ENCODE measurements around the gene HERC3.
A peak's percentile ranks its signal among the peaks of the same experiment; 100 is the strongest.

The HERC3 gene

DNA sequence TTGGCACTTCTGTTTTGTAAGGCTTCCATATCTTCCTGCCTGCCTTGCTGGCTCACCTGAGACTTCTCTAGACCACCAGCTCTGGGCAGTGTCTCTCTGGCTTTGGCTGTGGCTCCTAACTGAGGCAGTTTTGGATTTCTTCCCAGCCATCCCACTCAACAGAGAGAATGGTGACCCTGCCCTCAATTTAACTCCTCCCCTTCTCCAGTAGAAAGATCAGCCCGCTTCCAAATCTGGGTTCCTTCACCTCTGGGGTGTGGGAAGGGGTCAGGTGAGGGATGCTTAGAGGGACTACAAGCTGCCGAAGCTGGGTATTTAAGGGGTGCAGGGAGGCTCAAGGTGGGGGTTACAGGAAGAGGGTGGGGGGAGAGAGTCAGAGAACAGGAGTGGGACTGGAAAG, 81.6 kb downstream of the HERC3 start:
- Histone ChIP-seq H3K4me3 (ENCODE audit: low read length) (no peak overlapping the region), H3K27me3 (ENCODE audit: control insufficient read depth, insufficient read depth, low read length) (no peaks in the 10 kb centered on the region), H3K4me1 (ENCODE audit: control insufficient read depth, insufficient read depth, low read length) (peaks cover 15% of the 10 kb centered on the region), H3K36me3 (ENCODE audit: insufficient read depth, low read length) (peaks cover 18% of the 10 kb centered on the region), H3K4me2 (ENCODE audit: low read length) (no peak overlapping the region), H3K9ac (ENCODE audit: low read depth, low read length) (peak overlapping the region; percentile 14), H3K9me3 (replicated peaks; ENCODE audit: low read length) (no peaks in the 10 kb centered on the region)

DNA sequence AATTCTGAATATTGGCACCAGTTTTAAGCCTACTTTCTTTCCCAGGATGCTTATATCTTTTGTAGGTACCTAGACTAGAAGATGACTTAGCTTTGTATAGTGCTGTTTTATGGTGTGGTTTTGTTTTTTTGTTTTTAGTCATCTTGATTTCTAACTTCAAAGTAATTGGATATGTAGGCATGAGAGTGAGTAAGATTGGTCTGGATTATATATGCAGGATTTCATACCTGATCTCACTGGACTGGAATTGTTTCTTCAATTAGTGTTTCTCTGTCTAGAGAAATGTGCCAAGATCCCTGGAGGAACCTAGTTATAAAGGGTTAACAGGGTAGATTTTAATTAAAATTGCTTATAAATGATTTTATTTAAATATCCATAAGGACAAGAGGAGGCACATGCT, 82.3 kb downstream of the HERC3 start:
- Histone ChIP-seq H3K27me3 (ENCODE audit: control insufficient read depth, insufficient read depth, low read length) (no peaks in the 10 kb centered on the region), H3K4me2 (ENCODE audit: low read length) (no peak overlapping the region), H3K9ac (ENCODE audit: low read depth, low read length) (no peak overlapping the region), H3K4me1 (ENCODE audit: control insufficient read depth, insufficient read depth, low read length) (peaks cover 15% of the 10 kb centered on the region), H3K36me3 (ENCODE audit: insufficient read depth, low read length) (peaks cover 18% of the 10 kb centered on the region), H3K9me3 (replicated peaks; ENCODE audit: low read length) (no peaks in the 10 kb centered on the region), H3K4me3 (ENCODE audit: low read length) (no peak overlapping the region)

DNA sequence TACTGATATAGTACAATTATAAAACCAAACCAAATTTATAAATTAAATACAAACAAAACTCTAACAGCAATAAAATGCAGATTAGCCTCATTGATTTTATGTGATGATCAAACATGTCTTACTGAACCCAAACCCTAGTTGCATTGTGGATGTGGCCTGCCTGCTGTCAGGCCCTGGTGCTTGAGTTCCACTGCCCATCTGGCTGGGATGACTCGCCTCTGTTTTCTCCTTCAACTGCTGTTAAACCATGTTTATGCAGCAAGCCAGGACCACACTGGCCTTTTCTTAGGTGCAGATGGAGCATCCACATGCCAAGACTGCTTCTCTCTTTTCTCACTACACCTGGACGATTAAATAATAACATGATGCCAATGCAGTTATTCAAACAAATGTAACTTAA, 82.7 kb downstream of the HERC3 start:
- no peak overlapping the region for H3K4me3 ChIP-seq (ENCODE audit: low read length)
- peaks cover 20% of the 10 kb centered on the region for H3K36me3 ChIP-seq (ENCODE audit: insufficient read depth, low read length)
- H3K4me1 ChIP-seq (ENCODE audit: control insufficient read depth, insufficient read depth, low read length): peaks cover 15% of the 10 kb centered on the region
- no peaks in the 10 kb centered on the region for H3K9me3 ChIP-seq (replicated peaks; ENCODE audit: low read length)
- no peak overlapping the region for H3K4me2 ChIP-seq (ENCODE audit: low read length)
- H3K9ac ChIP-seq (ENCODE audit: low read depth, low read length): no peak overlapping the region
- no peaks in the 10 kb centered on the region for H3K27me3 ChIP-seq (ENCODE audit: control insufficient read depth, insufficient read depth, low read length)

DNA sequence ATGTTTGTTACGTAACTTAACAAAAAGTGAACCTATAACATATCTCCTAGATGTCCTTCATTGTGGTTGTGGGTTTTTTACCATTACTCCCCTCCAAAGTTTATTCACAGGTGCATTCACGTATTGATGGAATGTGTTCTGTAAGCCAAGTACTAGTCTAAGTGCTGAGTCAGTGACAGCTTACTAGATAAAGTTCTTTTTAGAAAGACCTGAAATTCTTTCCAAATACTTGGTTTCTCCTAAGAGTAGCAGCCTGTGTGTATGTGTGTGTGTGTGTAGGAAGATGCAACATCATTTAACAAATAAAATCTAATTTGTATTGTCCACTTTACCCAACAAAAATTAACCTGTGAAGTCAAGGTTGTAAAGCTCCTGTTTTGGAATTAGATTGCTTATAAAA, 83.3 kb downstream of the HERC3 start:
- Histone ChIP-seq H3K36me3 (ENCODE audit: insufficient read depth, low read length) (peaks cover 20% of the 10 kb centered on the region), H3K4me2 (ENCODE audit: low read length) (no peak overlapping the region), H3K4me3 (ENCODE audit: low read length) (no peak overlapping the region), H3K9me3 (replicated peaks; ENCODE audit: low read length) (no peaks in the 10 kb centered on the region), H3K27me3 (ENCODE audit: control insufficient read depth, insufficient read depth, low read length) (no peaks in the 10 kb centered on the region), H3K9ac (ENCODE audit: low read depth, low read length) (no peak overlapping the region), H3K4me1 (ENCODE audit: control insufficient read depth, insufficient read depth, low read length) (peaks cover 15% of the 10 kb centered on the region)

DNA sequence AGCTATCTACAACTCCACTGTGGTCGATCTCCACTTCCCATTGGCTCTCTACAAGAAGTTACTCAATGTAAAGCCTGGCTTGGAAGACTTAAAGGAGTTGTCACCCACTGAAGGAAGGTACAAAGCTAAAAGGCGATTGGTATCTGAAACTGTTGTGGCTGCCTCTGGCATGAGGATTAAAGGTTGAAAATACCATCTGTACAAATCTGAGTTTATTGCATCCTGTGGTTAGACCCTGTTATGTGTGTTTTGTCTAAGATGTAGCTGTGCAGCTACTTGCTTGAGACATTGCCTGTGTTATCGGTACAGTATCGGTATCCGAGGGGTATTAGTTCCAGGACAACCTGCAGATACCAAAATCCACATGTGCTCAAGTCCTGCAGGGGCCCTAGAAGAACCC, 88.9 kb downstream of the HERC3 start:
- Histone ChIP-seq H3K4me3 (ENCODE audit: low read length) (no peak overlapping the region), H3K4me2 (ENCODE audit: low read length) (no peak overlapping the region), H3K36me3 (ENCODE audit: insufficient read depth, low read length) (peaks cover 27% of the 10 kb centered on the region), H3K4me1 (ENCODE audit: control insufficient read depth, insufficient read depth, low read length) (no peaks in the 10 kb centered on the region), H3K9ac (ENCODE audit: low read depth, low read length) (no peak overlapping the region), H3K9me3 (replicated peaks; ENCODE audit: low read length) (no peaks in the 10 kb centered on the region), H3K27me3 (ENCODE audit: control insufficient read depth, insufficient read depth, low read length) (no peaks in the 10 kb centered on the region)

DNA sequence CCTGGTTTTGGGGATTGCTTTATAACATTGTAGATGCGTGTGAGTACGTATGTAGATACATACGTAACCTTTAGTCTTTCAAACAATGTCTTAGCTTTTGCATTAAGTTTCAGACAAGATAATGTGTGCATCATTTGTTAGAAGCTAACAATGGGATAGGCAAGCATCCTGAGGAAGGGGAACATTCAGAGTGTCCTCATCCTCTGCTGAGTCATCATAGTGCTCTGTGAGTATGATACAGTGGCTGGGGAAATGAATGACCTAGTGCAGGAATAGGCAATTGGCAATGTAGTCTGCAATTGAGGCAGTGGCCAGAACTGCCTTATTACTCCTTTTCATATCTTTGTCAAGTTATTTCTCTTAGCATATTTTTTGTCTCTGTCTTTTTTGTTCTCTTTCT, 98.1 kb downstream of the HERC3 start:
- Histone ChIP-seq H3K9ac (ENCODE audit: low read depth, low read length) (no peak overlapping the region), H3K27me3 (ENCODE audit: control insufficient read depth, insufficient read depth, low read length) (no peaks in the 10 kb centered on the region), H3K36me3 (ENCODE audit: insufficient read depth, low read length) (peaks cover 19% of the 10 kb centered on the region), H3K4me3 (ENCODE audit: low read length) (no peak overlapping the region), H3K4me2 (ENCODE audit: low read length) (no peak overlapping the region), H3K4me1 (ENCODE audit: control insufficient read depth, insufficient read depth, low read length) (peaks cover 14% of the 10 kb centered on the region), H3K9me3 (replicated peaks; ENCODE audit: low read length) (no peaks in the 10 kb centered on the region)

DNA sequence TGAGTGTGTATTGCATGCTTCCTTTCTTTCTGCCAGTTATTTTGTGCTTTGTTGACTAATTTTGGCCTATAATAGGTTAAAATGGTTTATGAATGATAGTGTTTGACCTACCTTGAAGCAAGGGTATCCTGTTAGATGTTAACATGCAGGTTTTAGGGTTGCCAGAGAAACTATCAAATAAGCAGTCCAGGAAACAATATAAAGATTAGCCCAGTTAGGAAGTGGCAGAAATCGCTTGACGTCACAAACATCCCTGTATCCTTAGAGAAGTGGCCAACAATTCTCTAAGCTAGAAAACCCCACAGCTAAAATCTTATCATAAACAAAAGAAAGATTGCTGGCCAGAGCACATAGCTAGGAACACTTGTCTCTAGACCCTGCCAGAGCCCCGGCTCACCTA, 101.5 kb downstream of the HERC3 start:
- Histone ChIP-seq H3K9ac (ENCODE audit: low read depth, low read length) (no peak overlapping the region), H3K36me3 (ENCODE audit: insufficient read depth, low read length) (peaks cover 6% of the 10 kb centered on the region), H3K4me2 (ENCODE audit: low read length) (no peak overlapping the region), H3K4me1 (ENCODE audit: control insufficient read depth, insufficient read depth, low read length) (peaks cover 23% of the 10 kb centered on the region), H3K27me3 (ENCODE audit: control insufficient read depth, insufficient read depth, low read length) (no peaks in the 10 kb centered on the region), H3K9me3 (replicated peaks; ENCODE audit: low read length) (no peaks in the 10 kb centered on the region), H3K4me3 (ENCODE audit: low read length) (no peak overlapping the region)

DNA sequence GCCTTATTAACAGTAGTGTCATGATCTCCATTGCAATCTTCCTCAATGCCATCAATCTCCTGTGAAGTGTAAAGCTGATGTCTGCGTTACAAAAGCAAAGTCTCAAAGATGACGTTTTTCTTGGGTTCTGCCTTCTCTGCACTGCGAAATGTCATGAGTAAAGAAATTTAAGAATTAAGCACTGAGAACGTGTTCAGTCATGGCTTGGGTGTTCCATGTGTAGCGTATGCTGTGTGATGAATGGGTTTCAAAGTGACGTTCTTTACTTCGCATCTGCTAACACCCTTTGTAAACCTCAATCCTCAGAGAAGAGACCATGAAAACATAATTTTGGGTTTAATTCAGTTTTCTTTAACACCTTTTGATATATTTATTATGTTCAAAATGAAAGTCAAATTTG, 104.3 kb downstream of the HERC3 start:
- Histone ChIP-seq H3K4me1 (ENCODE audit: control insufficient read depth, insufficient read depth, low read length) (peaks cover 17% of the 10 kb centered on the region), H3K27me3 (ENCODE audit: control insufficient read depth, insufficient read depth, low read length) (no peaks in the 10 kb centered on the region), H3K4me2 (ENCODE audit: low read length) (peak overlapping the region; percentile 82), H3K9ac (ENCODE audit: low read depth, low read length) (peak overlapping the region; percentile 84), H3K36me3 (ENCODE audit: insufficient read depth, low read length) (no peaks in the 10 kb centered on the region), H3K9me3 (replicated peaks; ENCODE audit: low read length) (no peaks in the 10 kb centered on the region), H3K4me3 (ENCODE audit: low read length) (peak overlapping the region; percentile 78)

DNA sequence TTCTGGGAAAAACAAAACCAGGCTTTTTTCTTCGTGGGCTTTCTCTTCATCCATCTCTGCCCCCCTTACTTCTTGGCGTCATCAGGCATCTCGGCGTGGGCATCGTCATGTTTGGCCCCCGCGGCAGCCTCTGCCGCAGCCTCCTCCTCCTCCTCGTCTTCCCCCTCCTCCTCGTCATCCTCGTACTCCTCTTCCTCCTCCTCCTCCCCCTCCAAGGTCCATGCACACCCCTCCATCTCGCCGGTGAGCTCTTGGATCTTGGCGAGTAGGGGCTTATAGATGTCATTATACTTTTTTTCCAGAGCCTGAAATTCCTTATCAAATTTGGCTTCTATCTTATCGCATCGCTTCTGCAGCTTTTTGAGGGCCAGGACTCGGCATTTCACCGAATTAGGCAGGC, 104.9 kb downstream of the HERC3 start:
- H3K4me2 ChIP-seq (ENCODE audit: low read length): peak overlapping the region; percentile 82

DNA sequence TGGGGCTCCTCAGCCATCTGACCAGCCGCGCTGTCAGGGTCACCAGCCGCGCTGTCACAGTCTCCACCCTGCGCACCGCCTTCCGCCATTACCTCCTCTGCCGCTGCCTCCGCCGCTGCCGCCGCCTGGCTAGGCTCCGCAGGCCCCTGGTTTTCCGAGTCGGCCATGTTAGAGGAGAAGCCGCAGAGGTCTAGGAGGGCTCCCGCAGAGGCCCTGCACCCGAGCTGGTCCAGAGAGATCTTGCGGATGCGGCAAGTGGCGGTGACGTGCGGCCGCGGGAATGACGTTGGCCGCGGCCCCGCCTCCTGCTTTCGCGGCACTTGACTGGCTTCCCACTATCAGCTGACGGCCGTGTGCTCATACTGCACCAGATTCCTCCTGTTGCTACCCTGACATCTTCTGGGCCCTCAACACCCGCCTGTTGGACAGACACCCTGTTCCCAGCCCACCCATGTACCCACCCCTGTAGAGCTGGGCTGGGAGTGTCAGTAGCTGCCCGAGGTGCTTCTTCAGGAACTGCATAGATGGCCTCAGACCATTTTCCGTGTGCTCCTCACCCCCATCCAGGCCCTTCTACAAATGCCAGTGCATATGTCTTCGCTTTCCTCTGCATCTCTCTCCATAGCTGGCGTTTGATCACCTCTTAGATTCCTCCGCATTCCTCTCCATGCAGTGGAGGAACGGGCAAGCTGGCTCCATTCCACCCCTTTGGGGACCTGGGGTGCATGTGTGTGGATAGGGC, 105.5 kb downstream of the HERC3 start, which contains the start of gene NAP1L5:
Gene NAP1L5, minus strand, starts transcription at position 242 of the 742 bp plus-strand sequence. Its CDS starts 75 bp downstream, at position 167.
- H3K36me3 ChIP-seq (ENCODE audit: insufficient read depth, low read length): no peaks in the 10 kb centered on the region
- H3K9ac ChIP-seq (ENCODE audit: low read depth, low read length): peak within 1 kb of the TSS; percentile 84

More for the DNA sequence above, 104.9 kb downstream of the HERC3 start:
- Histone ChIP-seq H3K4me1 (ENCODE audit: control insufficient read depth, insufficient read depth, low read length) (peaks cover 17% of the 10 kb centered on the region), H3K4me3 (ENCODE audit: low read length) (peak overlapping the region; percentile 78), H3K9me3 (replicated peaks; ENCODE audit: low read length) (no peaks in the 10 kb centered on the region), H3K27me3 (ENCODE audit: control insufficient read depth, insufficient read depth, low read length) (no peaks in the 10 kb centered on the region), H3K9ac (ENCODE audit: low read depth, low read length) (peak overlapping the region; percentile 84), H3K36me3 (ENCODE audit: insufficient read depth, low read length) (no peaks in the 10 kb centered on the region)

DNA sequence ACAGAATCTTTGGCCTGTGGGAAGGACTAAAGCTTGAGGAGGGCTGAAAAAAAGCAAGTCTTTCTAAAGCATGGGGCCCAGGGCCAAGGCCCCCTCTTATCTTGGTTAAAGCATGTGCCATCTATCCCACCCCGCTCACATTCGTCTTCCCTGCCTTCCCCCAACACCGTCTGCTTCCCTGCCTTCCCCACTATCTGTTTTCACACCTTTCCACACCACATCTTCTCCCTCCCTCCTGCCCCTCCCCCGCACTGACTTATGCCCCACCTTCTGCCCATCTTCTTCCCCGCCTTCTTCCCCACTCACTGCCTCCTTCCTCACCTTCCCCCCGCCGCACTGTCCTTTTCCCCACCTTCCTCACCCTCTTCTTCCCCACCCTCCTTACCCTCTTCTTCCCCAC, 106.2 kb downstream of the HERC3 start:
- Histone ChIP-seq H3K4me1 (ENCODE audit: control insufficient read depth, insufficient read depth, low read length) (peaks cover 17% of the 10 kb centered on the region), H3K4me2 (ENCODE audit: low read length) (no peak overlapping the region), H3K36me3 (ENCODE audit: insufficient read depth, low read length) (no peaks in the 10 kb centered on the region), H3K4me3 (ENCODE audit: low read length) (no peak overlapping the region), H3K9me3 (replicated peaks; ENCODE audit: low read length) (no peaks in the 10 kb centered on the region), H3K27me3 (ENCODE audit: control insufficient read depth, insufficient read depth, low read length) (no peaks in the 10 kb centered on the region), H3K9ac (ENCODE audit: low read depth, low read length) (no peak overlapping the region)

More for the DNA sequence above, 105.5 kb downstream of the HERC3 start, which contains the start of gene NAP1L5:
- Histone ChIP-seq H3K27me3 (ENCODE audit: control insufficient read depth, insufficient read depth, low read length) (no peaks in the 10 kb centered on the region), H3K4me1 (ENCODE audit: control insufficient read depth, insufficient read depth, low read length) (peaks cover 17% of the 10 kb centered on the region), H3K9me3 (replicated peaks; ENCODE audit: low read length) (no peaks in the 10 kb centered on the region), H3K4me2 (ENCODE audit: low read length) (peak within 1 kb of the TSS; percentile 82), H3K4me3 (ENCODE audit: low read length) (peak within 1 kb of the TSS; percentile 78)

DNA sequence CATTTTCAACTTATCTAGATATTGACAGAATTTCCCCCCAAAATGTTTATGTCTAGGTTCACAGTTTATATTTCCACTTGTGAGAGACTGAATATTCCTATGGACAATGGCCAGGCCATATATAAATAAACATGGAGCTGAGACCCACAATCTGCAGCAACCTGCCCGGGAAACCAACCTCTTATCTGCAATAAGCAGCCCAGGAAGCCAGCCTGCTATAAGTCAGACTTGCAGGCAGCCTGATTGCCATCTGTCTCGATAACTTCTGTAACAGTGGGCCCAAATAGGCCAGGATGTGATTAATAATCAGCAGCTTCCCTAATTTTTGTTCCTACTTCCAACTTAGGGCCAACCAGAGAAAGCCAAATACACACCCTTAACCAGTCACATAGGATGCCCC, 110.5 kb downstream of the HERC3 start:
- H3K9ac ChIP-seq (ENCODE audit: low read depth, low read length): no peak overlapping the region
- H3K4me2 ChIP-seq (ENCODE audit: low read length): no peak overlapping the region
- H3K9me3 ChIP-seq (replicated peaks; ENCODE audit: low read length): no peaks in the 10 kb centered on the region
- no peak overlapping the region for H3K4me3 ChIP-seq (ENCODE audit: low read length)
- H3K4me1 ChIP-seq (ENCODE audit: control insufficient read depth, insufficient read depth, low read length): peaks cover 12% of the 10 kb centered on the region
- peaks cover 4% of the 10 kb centered on the region for H3K36me3 ChIP-seq (ENCODE audit: insufficient read depth, low read length)
- H3K27me3 ChIP-seq (ENCODE audit: control insufficient read depth, insufficient read depth, low read length): no peaks in the 10 kb centered on the region
